MCF 10A (cell line): Measurements from ENCODE around the gene PDGFB. TPM values are rescaled to one million over a fixed set of nuclear protein-coding genes. Genes with fewer than 3 reads are reported as not detected.
A peak's percentile ranks its signal among the peaks of the same experiment; 100 is the strongest.

ENCODE experiments used
- BruUV-seq: library from RNA; stranded (reverse); fragments of 400-500 nt; replicated peaks from 2 replicates; lab custom pipeline; 2021; lab: Mats Ljungman, UMichigan
- CTCF ChIA-PET: fragments of 300-600 bp; sonication (Branson Sonifier 250); formaldehyde crosslinking; extraction: SDS; loops from one replicate; lab custom pipeline; 2021; ENCODE audit warnings: antibody characterized with exemption, inconsistent platforms; lab: Yijun Ruan, JAX
- POLR2A ChIA-PET: fragments of 300-600, 350-650 bp; sonication (Branson Sonifier 250); formaldehyde crosslinking; extraction: SDS; loops from one replicate; lab custom pipeline; 2020; ENCODE audit warnings: antibody characterized with exemption, inconsistent platforms; lab: Yijun Ruan, JAX
- DNase-seq: peaks from one replicate; pipeline ENCODE4 v3.0.0-alpha.2; 2018; ENCODE audit not compliant: unreplicated experiment
- H3K27ac Mint-ChIP-seq: one replicate; pipeline ENCODE4 v1.8.0; 2022; ENCODE audit warnings: mild to moderate bottlenecking, low read depth, mixed read lengths; ENCODE audit not compliant: unreplicated experiment
- H3K27me3 Mint-ChIP-seq: one replicate; pipeline ENCODE4 v1.8.0; 2022; ENCODE audit warnings: mixed read lengths; ENCODE audit not compliant: insufficient read depth, unreplicated experiment
- H3K36me3 Mint-ChIP-seq: one replicate; pipeline ENCODE4 v1.8.0; 2022; ENCODE audit warnings: mild to moderate bottlenecking, moderate library complexity, mixed read lengths; ENCODE audit not compliant: insufficient read depth, unreplicated experiment
- H3K4me1 Mint-ChIP-seq: one replicate; pipeline ENCODE4 v1.8.0; 2022; ENCODE audit warnings: mixed read lengths; ENCODE audit not compliant: insufficient read depth, unreplicated experiment
- H3K4me3 Mint-ChIP-seq: one replicate; pipeline ENCODE4 v1.8.0; 2022; ENCODE audit warnings: mild to moderate bottlenecking, moderate library complexity, mixed read lengths; ENCODE audit not compliant: unreplicated experiment
- H3K9me3 Mint-ChIP-seq: one replicate; pipeline ENCODE4 v1.8.0; 2022; ENCODE audit warnings: mixed read lengths; ENCODE audit not compliant: unreplicated experiment
- intact Hi-C: fragments of 100-400 bp; cut with micrococcal nuclease; formaldehyde crosslinking; loops from 2 replicates; pipeline ENCODE4 v1.14.1; 2022
- total RNA-seq: library from RNA; stranded (reverse); gene quantifications from 2 replicates; pipeline ENCODE4 v1.2.3, GENCODE V29; 2022
- TF ChIP-seq, protein P1 (sequence below): fragments of 200-600 bp; IDR thresholded peaks from one replicate; pipeline ENCODE4 v1.8.0; 2022; ENCODE audit warnings: antibody characterized with exemption, mild to moderate bottlenecking; ENCODE audit not compliant: unreplicated experiment

Gene PDGFB
- total RNA-seq, 1 experiment from 2014 or later: 0.37 TPM

DNA sequence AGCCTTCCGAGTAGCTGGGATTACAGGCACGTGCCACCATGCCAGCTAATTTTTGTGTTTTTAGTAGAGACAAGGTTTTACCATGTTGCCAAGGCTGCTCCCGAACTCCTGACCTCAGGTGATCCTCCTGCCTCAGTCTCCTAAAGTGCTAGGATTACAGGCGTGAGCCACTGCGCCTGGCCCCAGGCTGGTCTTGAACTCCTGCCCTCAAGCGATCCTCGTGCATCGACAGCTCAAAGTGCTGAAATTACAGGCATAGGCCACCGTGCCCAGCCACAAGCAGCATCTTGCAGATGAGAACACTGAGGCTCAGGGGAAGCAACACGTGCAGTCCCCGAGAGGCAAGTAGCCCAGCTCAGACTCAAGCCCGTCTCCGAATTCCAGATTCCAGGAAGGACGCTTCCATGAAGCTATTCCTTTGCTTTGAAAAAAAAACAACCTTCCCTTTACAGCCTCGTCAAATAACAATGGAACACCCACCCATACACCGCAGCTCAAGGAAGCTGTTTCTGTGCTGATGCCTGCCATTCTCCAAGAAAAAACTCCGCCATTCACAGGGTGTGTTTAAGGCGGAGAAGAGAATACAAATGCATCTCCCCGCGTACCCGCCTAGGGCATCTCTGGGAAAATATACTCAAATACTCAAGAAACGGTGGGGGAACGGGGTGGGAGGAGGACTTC is 34.5 kb upstream of the PDGFB start:
- peaks cover 15% of the 10 kb centered on the region for H3K4me1 Mint-ChIP-seq
- no peaks in the 10 kb centered on the region for H3K36me3 Mint-ChIP-seq
- H3K27ac Mint-ChIP-seq: no peak overlapping the region
- H3K9me3 Mint-ChIP-seq: no peaks in the 10 kb centered on the region
- POLR2A ChIA-PET: no interaction called here
- CTCF ChIA-PET: no interaction called here
- BruUV-seq: no TSS peak
- H3K4me3 Mint-ChIP-seq: no peak overlapping the region
- TF ChIP-seq, protein P1, sequence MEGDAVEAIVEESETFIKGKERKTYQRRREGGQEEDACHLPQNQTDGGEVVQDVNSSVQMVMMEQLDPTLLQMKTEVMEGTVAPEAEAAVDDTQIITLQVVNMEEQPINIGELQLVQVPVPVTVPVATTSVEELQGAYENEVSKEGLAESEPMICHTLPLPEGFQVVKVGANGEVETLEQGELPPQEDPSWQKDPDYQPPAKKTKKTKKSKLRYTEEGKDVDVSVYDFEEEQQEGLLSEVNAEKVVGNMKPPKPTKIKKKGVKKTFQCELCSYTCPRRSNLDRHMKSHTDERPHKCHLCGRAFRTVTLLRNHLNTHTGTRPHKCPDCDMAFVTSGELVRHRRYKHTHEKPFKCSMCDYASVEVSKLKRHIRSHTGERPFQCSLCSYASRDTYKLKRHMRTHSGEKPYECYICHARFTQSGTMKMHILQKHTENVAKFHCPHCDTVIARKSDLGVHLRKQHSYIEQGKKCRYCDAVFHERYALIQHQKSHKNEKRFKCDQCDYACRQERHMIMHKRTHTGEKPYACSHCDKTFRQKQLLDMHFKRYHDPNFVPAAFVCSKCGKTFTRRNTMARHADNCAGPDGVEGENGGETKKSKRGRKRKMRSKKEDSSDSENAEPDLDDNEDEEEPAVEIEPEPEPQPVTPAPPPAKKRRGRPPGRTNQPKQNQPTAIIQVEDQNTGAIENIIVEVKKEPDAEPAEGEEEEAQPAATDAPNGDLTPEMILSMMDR: no peak
- no peaks in the 10 kb centered on the region for H3K27me3 Mint-ChIP-seq
- no peak for DNase-seq
- intact Hi-C loops: no loop called here

DNA sequence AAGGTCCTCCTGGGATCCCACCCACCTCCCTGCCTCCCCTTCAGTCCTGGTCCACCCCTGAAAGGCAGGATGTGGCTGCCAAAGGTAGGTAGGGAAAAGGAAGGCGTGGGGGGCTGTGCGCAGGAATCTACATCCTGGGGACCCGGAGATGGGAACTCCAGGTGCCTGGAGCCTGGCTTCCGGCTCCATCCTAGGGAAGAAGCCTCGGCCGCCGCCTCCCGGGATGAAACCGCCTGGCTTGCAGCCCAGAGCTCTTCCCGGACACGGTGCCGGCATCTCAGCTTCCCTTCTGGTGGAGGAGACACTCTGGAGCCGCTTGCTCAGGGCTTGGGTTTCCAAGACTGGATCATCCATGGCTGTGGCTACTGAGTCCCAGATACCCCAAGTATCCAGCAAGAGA is 33.3 kb upstream of the PDGFB start:
- BruUV-seq: no TSS peak
- POLR2A ChIA-PET: no interaction called here
- intact Hi-C loops: no loop called here
- no peaks in the 10 kb centered on the region for H3K36me3 Mint-ChIP-seq
- no peaks in the 10 kb centered on the region for H3K27me3 Mint-ChIP-seq
- peak; percentile 48 for DNase-seq
- H3K4me1 Mint-ChIP-seq: peaks cover 7% of the 10 kb centered on the region
- H3K9me3 Mint-ChIP-seq: no peaks in the 10 kb centered on the region
- no peak overlapping the region for H3K27ac Mint-ChIP-seq
- TF ChIP-seq, protein P1: no peak
- CTCF ChIA-PET: interaction anchor here (0.7 kb wide), 1 partner anchor 251 kb away, joined by 3 read pairs; no protein-coding TSS in a partner anchor
- no peak overlapping the region for H3K4me3 Mint-ChIP-seq

DNA sequence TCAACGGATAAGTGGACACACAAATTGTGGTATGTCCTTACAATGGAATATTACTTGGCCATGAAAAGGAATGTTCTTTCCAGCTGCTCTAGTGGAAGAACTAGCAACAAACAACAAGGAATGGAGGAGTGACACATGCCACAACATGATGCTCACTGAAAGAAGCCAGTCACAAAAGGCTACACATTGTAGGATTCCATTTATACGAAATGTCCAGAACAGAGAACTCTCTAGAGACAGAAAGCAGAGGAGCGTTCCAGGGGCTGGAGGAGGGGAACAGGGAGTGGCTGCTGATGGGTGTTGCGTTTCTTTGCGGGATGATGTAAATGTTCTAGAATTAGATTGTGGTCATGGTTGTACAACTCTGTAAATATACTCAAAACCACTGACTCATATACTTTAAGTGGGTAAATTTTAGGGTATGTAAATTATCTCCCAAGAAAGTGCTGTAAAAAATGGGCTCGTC is 32.4 kb upstream of the PDGFB start:
- Mint-ChIP-seq H3K27ac (peak overlapping the region; percentile 6), H3K4me3 (no peak overlapping the region), H3K36me3 (no peaks in the 10 kb centered on the region), H3K9me3 (no peaks in the 10 kb centered on the region), H3K27me3 (no peaks in the 10 kb centered on the region), H3K4me1 (peaks cover 7% of the 10 kb centered on the region)
- BruUV-seq: no TSS peak
- peak; percentile 50 for DNase-seq
- intact Hi-C loops: no loop called here
- TF ChIP-seq, protein P1: no peak
- CTCF ChIA-PET: interaction anchor here (1.0 kb wide), 1 partner anchor 107 kb away, joined by 3 read pairs; no protein-coding TSS in a partner anchor
- POLR2A ChIA-PET: no interaction called here

DNA sequence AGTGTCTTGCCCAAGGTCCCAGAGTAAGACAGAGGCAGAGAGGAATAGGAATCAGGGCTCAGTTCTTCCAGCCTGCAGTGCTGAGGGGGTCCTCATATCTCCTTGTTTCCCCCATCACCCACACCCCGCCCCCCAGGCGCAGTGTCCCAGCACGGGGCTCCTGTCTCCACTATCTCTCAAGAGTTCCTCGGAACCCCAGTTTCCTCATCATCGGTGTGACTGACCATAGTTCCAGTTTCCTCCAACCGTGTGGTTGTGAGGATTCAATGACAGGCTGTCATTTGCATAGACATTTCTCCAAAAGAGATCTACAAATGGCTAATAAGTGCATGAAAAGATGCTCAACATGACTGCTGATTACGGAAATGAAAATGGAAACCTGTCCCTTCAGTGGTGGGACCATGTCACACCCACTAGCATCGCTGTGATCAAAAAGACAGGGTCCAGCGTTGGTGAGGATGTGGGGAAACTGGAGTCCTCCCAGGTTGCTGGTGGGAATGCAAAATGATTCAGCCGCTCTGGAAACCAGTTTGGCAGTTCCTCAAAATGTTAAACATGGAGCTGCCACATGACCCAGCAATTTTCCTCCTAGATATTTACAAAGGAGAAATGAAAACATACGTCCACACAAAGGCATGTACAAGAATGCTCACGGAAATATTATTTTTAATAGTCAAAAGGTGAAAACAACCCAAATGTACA is 31.8 kb upstream of the PDGFB start:
- Mint-ChIP-seq H3K9me3 (no peaks in the 10 kb centered on the region), H3K27me3 (no peaks in the 10 kb centered on the region), H3K4me1 (peaks cover 7% of the 10 kb centered on the region), H3K4me3 (no peak overlapping the region), H3K27ac (no peak overlapping the region), H3K36me3 (no peaks in the 10 kb centered on the region)
- no peak for DNase-seq
- ChIA-PET POLR2A (no interaction called here), CTCF (interaction anchor here (1.0 kb wide), 1 partner anchor 107 kb away, joined by 3 read pairs; no protein-coding TSS in a partner anchor)
- intact Hi-C loops: no loop called here
- TF ChIP-seq, protein P1: no peak
- no TSS peak for BruUV-seq
